GM18508 (cell line): ENCODE measurements around the gene SLC7A5.
"Not testable (repeated sequence)": the region's sequence is repeated elsewhere in the genome, so short reads cannot be mapped to it uniquely, and the experiment has no call there.

Source experiments
- ATAC-seq: cut with Tn5 transposase; IDR thresholded peaks from one replicate; pipeline ENCODE4 v1.9.1; 2021; ENCODE audit warnings: moderate number of reproducible peaks; ENCODE audit not compliant: insufficient read depth, unreplicated experiment

The SLC7A5 gene

GRCh38 chr16:87862597-87863326 is 6.5 kb downstream of the SLC7A5 start:
- ATAC-seq, result not testable (repeated sequence)

GRCh38 chr16:87861300-87862099 is 7.8 kb downstream of the SLC7A5 start:
- not testable (repeated sequence) for ATAC-seq

GRCh38 chr16:87860553-87861299 is 8.6 kb downstream of the SLC7A5 start:
- no peak for ATAC-seq

GRCh38 chr16:87858151-87858993 is 10.9 kb downstream of the SLC7A5 start:
- ATAC-seq, result not testable (repeated sequence)

- no peak for ATAC-seq
Measured at GRCh38 chr16:87856791-87857228, 12.5 kb downstream of the SLC7A5 start.

- no peak for ATAC-seq
Measured at GRCh38 chr16:87855852-87856715, 13.2 kb downstream of the SLC7A5 start.

GRCh38 chr16:87854907-87855683 is 14.2 kb downstream of the SLC7A5 start:
- ATAC-seq, result no peak

- ATAC-seq, result no peak
Measured at GRCh38 chr16:87854053-87854906, 15.0 kb downstream of the SLC7A5 start.

GRCh38 chr16:87853411-87854052 is 15.8 kb downstream of the SLC7A5 start:
- ATAC-seq, result no peak

GRCh38 chr16:87851601-87852000 is 17.7 kb downstream of the SLC7A5 start:
- no peak for ATAC-seq

GRCh38 chr16:87851141-87851587 is 18.1 kb downstream of the SLC7A5 start:
- no peak for ATAC-seq

- no peak for ATAC-seq
Measured at GRCh38 chr16:87850009-87851006, 19.0 kb downstream of the SLC7A5 start.

GRCh38 chr16:87849419-87850008 is 19.8 kb downstream of the SLC7A5 start:
- no peak for ATAC-seq

GRCh38 chr16:87848676-87849345 is 20.5 kb downstream of the SLC7A5 start:
- no peak for ATAC-seq
